ENCODE data around the gene ANKS6.

Gene ANKS6

DNA sequence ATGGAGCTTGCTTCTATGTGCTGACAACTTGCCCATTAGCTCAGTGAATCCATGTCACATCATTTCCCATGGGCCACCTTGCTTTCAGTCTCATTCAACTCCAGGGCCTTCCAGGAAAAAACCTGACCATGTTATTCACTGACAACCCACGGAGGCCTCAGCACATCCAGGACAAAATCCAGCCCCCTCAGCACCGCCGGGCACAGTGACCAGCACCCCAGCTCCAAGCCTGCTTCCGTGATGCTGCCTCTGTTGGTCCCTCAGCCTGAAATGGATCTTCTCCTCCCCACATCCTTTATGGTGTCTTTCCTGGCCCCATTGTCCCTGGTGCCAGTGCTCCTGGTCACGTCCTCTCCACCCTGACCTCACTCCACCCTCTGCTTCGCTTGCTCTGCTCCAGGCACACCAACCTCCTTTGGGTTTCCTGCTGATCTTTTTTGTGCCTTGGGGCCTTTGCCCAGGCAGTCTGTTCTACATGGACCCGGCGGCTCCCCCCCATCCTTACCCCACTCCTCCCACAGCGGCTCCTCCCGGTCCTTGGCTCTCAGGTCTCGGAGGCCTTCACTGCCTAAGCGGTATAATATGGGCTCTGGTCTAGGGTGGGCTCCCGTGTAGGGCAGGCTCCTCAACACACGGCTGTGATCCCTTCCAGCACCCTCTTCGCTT, 25.0 kb downstream of the ANKS6 start:
- H3K27me3 ChIP-seq (ENCODE audit: insufficient read depth, low read length) = no peaks in the 10 kb centered on the region
- H2AFZ ChIP-seq (ENCODE audit: low read length, unreplicated experiment) = no peak overlapping the region
- peaks cover 9% of the 10 kb centered on the region; the same call in 1 of the 2 replicates for H3K36me3 ChIP-seq (ENCODE audit: insufficient read depth, low read length)
- H3K27ac ChIP-seq (ENCODE audit: low read depth, low read length) = no peak overlapping the region
- peaks cover 11% of the 10 kb centered on the region for H3K4me1 ChIP-seq (ENCODE audit: control insufficient read depth, insufficient read depth, low read length, unreplicated experiment)
- no peaks in the 10 kb centered on the region for H3K79me2 ChIP-seq (ENCODE audit: control insufficient read depth, insufficient read depth, low read length, unreplicated experiment)
- no peak overlapping the region for H3K4me3 ChIP-seq (ENCODE audit: low read depth, low read length)

DNA sequence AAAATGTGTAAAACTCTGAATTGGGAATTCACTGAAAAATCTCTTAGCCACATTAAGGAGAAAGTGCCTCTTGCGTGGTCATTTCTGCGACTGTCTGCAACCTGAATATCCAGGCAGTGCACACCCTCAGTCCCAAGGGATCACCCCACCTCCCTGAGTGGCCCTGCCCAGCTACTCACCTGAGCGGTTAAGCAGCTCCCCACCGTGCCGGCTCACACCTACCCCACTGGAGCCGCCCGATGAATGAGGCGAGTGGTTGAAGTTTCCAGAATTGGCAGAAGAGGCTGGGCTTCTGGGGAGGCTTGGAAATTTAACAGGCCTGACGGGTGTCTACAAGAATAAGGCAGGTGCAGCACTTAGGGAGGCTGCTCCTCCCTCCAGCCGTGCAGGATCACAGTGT, 25.6 kb downstream of the ANKS6 start:
- no peaks in the 10 kb centered on the region for H3K27me3 ChIP-seq (ENCODE audit: insufficient read depth, low read length)
- peaks cover 9% of the 10 kb centered on the region; the same call in 1 of the 2 replicates for H3K36me3 ChIP-seq (ENCODE audit: insufficient read depth, low read length)
- no peak overlapping the region for H3K4me3 ChIP-seq (ENCODE audit: low read depth, low read length)
- peaks cover 11% of the 10 kb centered on the region for H3K4me1 ChIP-seq (ENCODE audit: control insufficient read depth, insufficient read depth, low read length, unreplicated experiment)
- no peak overlapping the region for H2AFZ ChIP-seq (ENCODE audit: low read length, unreplicated experiment)
- H3K79me2 ChIP-seq (ENCODE audit: control insufficient read depth, insufficient read depth, low read length, unreplicated experiment) = no peaks in the 10 kb centered on the region
- H3K27ac ChIP-seq (ENCODE audit: low read depth, low read length) = no peak overlapping the region

GRCh38 chr9:98768344-98768743, 28.0 kb downstream of the ANKS6 start:
- no peaks in the 10 kb centered on the region for H3K27me3 ChIP-seq (ENCODE audit: insufficient read depth, low read length)
- H3K4me3 ChIP-seq (ENCODE audit: low read depth, low read length) = no peak overlapping the region
- no peak overlapping the region for H3K27ac ChIP-seq (ENCODE audit: low read depth, low read length)
- H3K36me3 ChIP-seq (ENCODE audit: insufficient read depth, low read length) = peaks cover 16% of the 10 kb centered on the region
- H3K4me1 ChIP-seq (ENCODE audit: control insufficient read depth, insufficient read depth, low read length, unreplicated experiment) = no peaks in the 10 kb centered on the region
- no peaks in the 10 kb centered on the region for H3K79me2 ChIP-seq (ENCODE audit: control insufficient read depth, insufficient read depth, low read length, unreplicated experiment)
- no peak overlapping the region for H2AFZ ChIP-seq (ENCODE audit: low read length, unreplicated experiment)

DNA sequence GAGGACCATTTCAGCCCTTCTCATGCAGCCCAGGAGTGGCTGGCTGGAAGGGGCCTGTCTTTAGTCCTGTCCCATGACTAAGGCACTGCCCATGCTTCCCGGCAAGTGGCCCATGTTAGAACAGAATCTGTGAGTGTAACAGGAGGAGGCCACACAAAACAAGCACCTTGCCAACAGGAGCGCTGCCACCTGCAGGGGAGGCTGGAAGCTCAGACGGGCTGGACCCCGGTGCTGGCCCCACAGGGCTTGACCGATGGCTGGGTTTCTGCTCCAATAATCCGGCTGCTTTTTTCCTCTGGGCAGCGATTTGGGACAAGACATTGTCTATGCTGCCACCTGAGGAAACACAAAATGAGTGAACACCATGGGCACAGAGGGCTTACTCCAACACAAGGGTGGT, 28.4 kb downstream of the ANKS6 start:
- Histone ChIP-seq H3K79me2 (ENCODE audit: control insufficient read depth, insufficient read depth, low read length, unreplicated experiment) (no peaks in the 10 kb centered on the region), H2AFZ (ENCODE audit: low read length, unreplicated experiment) (no peak overlapping the region), H3K4me3 (ENCODE audit: low read depth, low read length) (no peak overlapping the region), H3K27ac (ENCODE audit: low read depth, low read length) (no peak overlapping the region), H3K4me1 (ENCODE audit: control insufficient read depth, insufficient read depth, low read length, unreplicated experiment) (no peaks in the 10 kb centered on the region), H3K36me3 (ENCODE audit: insufficient read depth, low read length) (peaks cover 16% of the 10 kb centered on the region), H3K27me3 (ENCODE audit: insufficient read depth, low read length) (no peaks in the 10 kb centered on the region)

DNA sequence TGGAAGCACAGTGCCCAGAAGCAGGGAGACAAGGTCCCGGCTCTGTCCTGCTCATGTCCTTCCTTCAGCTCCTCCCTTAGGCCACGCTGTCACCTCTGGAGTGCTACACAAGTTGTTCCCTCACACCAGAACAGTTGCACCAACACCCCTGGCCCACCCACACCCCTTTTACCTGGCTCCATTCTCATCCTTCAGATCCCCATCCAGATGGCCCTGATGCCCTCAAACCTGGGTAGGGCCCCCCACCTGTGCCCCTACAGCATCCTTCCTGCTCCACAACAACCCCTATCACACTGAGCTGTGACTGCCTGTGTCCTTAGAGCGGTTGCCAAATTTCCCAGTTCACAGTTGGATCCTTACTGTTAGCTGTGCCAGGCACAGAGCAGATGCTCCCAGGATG, 29.2 kb downstream of the ANKS6 start:
- Histone ChIP-seq H3K36me3 (ENCODE audit: insufficient read depth, low read length) (peaks cover 16% of the 10 kb centered on the region), H3K4me3 (ENCODE audit: low read depth, low read length) (no peak overlapping the region), H3K27ac (ENCODE audit: low read depth, low read length) (no peak overlapping the region)

DNA sequence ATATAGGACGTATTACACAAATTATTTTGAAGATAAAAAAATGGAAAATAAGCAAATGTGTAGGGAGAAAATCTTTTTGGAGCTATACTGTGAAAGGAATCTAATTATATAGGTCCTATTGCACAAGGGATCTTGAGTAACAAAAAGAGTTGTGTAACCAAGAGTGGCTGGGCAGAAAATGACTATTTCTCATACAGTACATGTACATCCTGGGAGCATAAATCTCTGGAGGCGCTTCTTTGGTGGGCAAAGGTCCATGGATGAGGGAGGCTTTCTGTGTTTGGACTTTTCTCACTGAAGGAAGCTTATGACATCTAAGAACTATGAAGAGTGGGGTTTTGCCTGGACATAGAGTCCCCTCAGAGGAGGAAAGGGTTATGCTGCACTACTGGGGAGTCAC, 29.8 kb downstream of the ANKS6 start:
- H2AFZ ChIP-seq (ENCODE audit: low read length, unreplicated experiment) = no peak overlapping the region
- no peak overlapping the region for H3K4me3 ChIP-seq (ENCODE audit: low read depth, low read length)
- no peaks in the 10 kb centered on the region for H3K79me2 ChIP-seq (ENCODE audit: control insufficient read depth, insufficient read depth, low read length, unreplicated experiment)
- peaks cover 16% of the 10 kb centered on the region for H3K36me3 ChIP-seq (ENCODE audit: insufficient read depth, low read length)
- H3K27me3 ChIP-seq (ENCODE audit: insufficient read depth, low read length) = no peaks in the 10 kb centered on the region
- no peaks in the 10 kb centered on the region for H3K4me1 ChIP-seq (ENCODE audit: control insufficient read depth, insufficient read depth, low read length, unreplicated experiment)
- no peak overlapping the region for H3K27ac ChIP-seq (ENCODE audit: low read depth, low read length)

More for the DNA sequence above, 29.2 kb downstream of the ANKS6 start:
- Histone ChIP-seq H3K79me2 (ENCODE audit: control insufficient read depth, insufficient read depth, low read length, unreplicated experiment) (no peaks in the 10 kb centered on the region), H3K4me1 (ENCODE audit: control insufficient read depth, insufficient read depth, low read length, unreplicated experiment) (no peaks in the 10 kb centered on the region), H3K27me3 (ENCODE audit: insufficient read depth, low read length) (no peaks in the 10 kb centered on the region), H2AFZ (ENCODE audit: low read length, unreplicated experiment) (no peak overlapping the region)

DNA sequence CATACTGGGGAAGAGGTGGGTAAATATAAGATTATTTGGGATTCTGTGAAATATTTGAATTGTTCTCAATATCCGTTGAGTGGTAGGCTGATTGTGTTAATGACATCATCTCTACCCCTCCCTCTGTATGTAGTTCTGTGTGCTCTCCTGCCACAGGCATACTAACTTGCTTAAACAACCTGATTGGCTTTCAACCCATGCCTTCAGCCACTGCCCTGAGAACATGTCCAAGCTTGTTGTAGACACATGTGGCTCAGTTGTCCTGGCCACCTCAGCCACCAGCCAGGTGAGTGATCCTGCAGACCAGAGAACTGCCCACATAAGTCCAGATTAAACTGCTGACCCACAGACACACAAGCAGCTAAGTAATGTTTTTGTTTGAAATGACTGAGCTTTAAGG, 31.1 kb downstream of the ANKS6 start:
- peaks cover 16% of the 10 kb centered on the region for H3K36me3 ChIP-seq (ENCODE audit: insufficient read depth, low read length)
- no peaks in the 10 kb centered on the region for H3K27me3 ChIP-seq (ENCODE audit: insufficient read depth, low read length)
- no peak overlapping the region for H2AFZ ChIP-seq (ENCODE audit: low read length, unreplicated experiment)
- H3K4me3 ChIP-seq (ENCODE audit: low read depth, low read length) = no peak overlapping the region
- no peaks in the 10 kb centered on the region for H3K4me1 ChIP-seq (ENCODE audit: control insufficient read depth, insufficient read depth, low read length, unreplicated experiment)
- H3K27ac ChIP-seq (ENCODE audit: low read depth, low read length) = no peak overlapping the region
- no peaks in the 10 kb centered on the region for H3K79me2 ChIP-seq (ENCODE audit: control insufficient read depth, insufficient read depth, low read length, unreplicated experiment)

DNA sequence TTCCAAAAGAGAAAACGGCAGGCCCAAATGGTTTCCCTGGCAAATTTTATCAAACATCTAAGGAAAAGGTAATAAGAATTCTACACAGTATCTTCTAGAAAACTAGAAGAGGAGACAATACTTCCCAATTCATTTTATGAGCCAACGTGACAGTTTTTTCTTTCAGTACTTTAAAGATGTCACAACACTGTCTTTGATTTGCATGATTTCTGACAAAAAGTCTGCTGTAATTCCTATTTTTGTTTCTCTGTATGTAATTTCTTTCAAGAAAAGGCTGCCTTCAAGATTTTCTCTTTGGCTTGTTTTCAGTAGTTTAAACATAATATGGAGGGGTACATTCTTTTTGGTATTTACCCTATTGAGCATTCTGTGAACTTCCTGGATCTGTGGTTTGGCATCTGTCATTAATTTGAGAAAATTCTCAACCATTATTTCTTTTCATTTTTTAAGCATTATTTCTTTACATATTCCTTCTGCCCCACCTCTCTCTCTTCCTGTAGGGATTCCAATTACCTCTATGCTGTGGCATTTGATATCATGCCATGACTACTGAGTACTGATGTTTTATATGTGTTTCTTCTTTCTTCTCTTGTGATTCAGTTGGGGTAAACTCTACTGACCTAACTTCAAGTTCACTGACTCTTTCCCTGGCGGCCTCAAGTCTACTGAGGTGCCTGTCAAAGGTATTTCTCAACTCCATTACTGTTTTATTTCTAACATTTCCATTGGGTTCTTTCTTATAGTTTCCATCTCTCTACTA, 32.2 kb downstream of the ANKS6 start:
- H3K27me3 ChIP-seq (ENCODE audit: insufficient read depth, low read length) = no peaks in the 10 kb centered on the region
- H2AFZ ChIP-seq (ENCODE audit: low read length, unreplicated experiment) = no peak overlapping the region
- peaks cover 18% of the 10 kb centered on the region for H3K36me3 ChIP-seq (ENCODE audit: insufficient read depth, low read length)
- H3K27ac ChIP-seq (ENCODE audit: low read depth, low read length) = no peak overlapping the region
- no peaks in the 10 kb centered on the region for H3K79me2 ChIP-seq (ENCODE audit: control insufficient read depth, insufficient read depth, low read length, unreplicated experiment)
- no peak overlapping the region for H3K4me3 ChIP-seq (ENCODE audit: low read depth, low read length)
- H3K4me1 ChIP-seq (ENCODE audit: control insufficient read depth, insufficient read depth, low read length, unreplicated experiment) = no peaks in the 10 kb centered on the region

- H3K27ac ChIP-seq (ENCODE audit: low read depth, low read length) = no peak overlapping the region
- H3K4me1 ChIP-seq (ENCODE audit: control insufficient read depth, insufficient read depth, low read length, unreplicated experiment) = no peaks in the 10 kb centered on the region
- H3K36me3 ChIP-seq (ENCODE audit: insufficient read depth, low read length) = peaks cover 30% of the 10 kb centered on the region
- H3K79me2 ChIP-seq (ENCODE audit: control insufficient read depth, insufficient read depth, low read length, unreplicated experiment) = no peaks in the 10 kb centered on the region
- H3K27me3 ChIP-seq (ENCODE audit: insufficient read depth, low read length) = no peaks in the 10 kb centered on the region
- no peak overlapping the region for H3K4me3 ChIP-seq (ENCODE audit: low read depth, low read length)
- H2AFZ ChIP-seq (ENCODE audit: low read length, unreplicated experiment) = no peak overlapping the region
These were observed 36.1 kb downstream of the ANKS6 start for GRCh38 chr9:98760231-98760630.

DNA sequence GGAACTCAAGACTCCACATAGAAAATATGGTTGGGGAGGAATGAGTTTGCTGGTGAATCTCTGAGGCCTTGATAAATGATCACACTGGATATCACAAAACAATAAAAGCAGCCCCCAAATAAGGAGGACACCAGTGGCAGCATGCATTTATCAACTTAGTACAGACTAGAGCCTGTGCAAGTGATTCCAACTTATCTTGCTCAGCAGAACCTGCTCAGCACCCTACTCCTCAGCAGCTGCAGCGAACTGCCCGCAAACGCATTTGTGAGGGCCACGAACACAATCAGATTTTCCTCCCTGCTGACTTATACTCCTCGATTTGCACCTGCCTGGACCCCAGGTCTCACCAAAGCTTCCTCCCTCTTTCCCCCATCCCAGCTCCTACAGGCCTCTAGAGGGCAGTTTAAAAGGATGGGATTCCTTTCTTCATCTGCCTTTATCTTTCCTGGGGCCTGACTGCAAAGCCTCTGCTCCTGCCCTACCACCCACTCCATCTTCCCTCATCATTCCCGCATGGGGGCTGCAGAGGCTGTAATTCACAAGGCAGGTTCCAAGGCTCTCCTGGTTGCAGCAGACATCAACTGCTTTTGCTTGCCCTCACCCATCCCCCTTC, 41.2 kb downstream of the ANKS6 start:
- peaks cover 38% of the 10 kb centered on the region for H3K36me3 ChIP-seq (ENCODE audit: insufficient read depth, low read length)
- H3K4me1 ChIP-seq (ENCODE audit: control insufficient read depth, insufficient read depth, low read length, unreplicated experiment) = no peaks in the 10 kb centered on the region
- no peak overlapping the region for H3K4me3 ChIP-seq (ENCODE audit: low read depth, low read length)
- H3K27me3 ChIP-seq (ENCODE audit: insufficient read depth, low read length) = no peaks in the 10 kb centered on the region
- H3K79me2 ChIP-seq (ENCODE audit: control insufficient read depth, insufficient read depth, low read length, unreplicated experiment) = no peaks in the 10 kb centered on the region
- no peak overlapping the region for H2AFZ ChIP-seq (ENCODE audit: low read length, unreplicated experiment)
- no peak overlapping the region for H3K27ac ChIP-seq (ENCODE audit: low read depth, low read length)

GRCh38 chr9:98751210-98751609, 45.1 kb downstream of the ANKS6 start:
- Histone ChIP-seq H3K4me3 (ENCODE audit: low read depth, low read length) (no peak overlapping the region), H2AFZ (ENCODE audit: low read length, unreplicated experiment) (no peak overlapping the region), H3K36me3 (ENCODE audit: insufficient read depth, low read length) (peaks cover 33% of the 10 kb centered on the region)

More at GRCh38 chr9:98751210-98751609, 45.1 kb downstream of the ANKS6 start:
- Histone ChIP-seq H3K4me1 (ENCODE audit: control insufficient read depth, insufficient read depth, low read length, unreplicated experiment) (no peaks in the 10 kb centered on the region), H3K79me2 (ENCODE audit: control insufficient read depth, insufficient read depth, low read length, unreplicated experiment) (no peaks in the 10 kb centered on the region), H3K27ac (ENCODE audit: low read depth, low read length) (no peak overlapping the region), H3K27me3 (ENCODE audit: insufficient read depth, low read length) (no peaks in the 10 kb centered on the region)

Measured in ACC112 (cell line).